GM18505 (cell line): ENCODE results near the gene PRDM16.

ENCODE experiments used
- ATAC-seq: cut with Tn5 transposase; IDR thresholded peaks from one replicate; pipeline ENCODE4 v1.9.1; 2021; ENCODE audit not compliant: unreplicated experiment
- POLR2A ChIP-seq: IDR thresholded peaks from 4 replicates; pipeline ENCODE4 v1.6.1; 2011; ENCODE audit warnings: borderline replicate concordance; ENCODE audit not compliant: insufficient read depth, insufficient read length; ENCODE audit errors: extremely low read depth

Gene PRDM16

GRCh38 chr1:3463013-3463385, 394.0 kb downstream of the PRDM16 start:
- ATAC-seq = no peak
- no peak for TF ChIP-seq POLR2A

GRCh38 chr1:3463408-3463863, 394.4 kb downstream of the PRDM16 start:
- TF ChIP-seq POLR2A = no peak
- ATAC-seq = no peak

GRCh38 chr1:3463891-3464648, 395.1 kb downstream of the PRDM16 start:
- ATAC-seq = no peak
- TF ChIP-seq POLR2A = no peak

GRCh38 chr1:3464649-3465025, 395.6 kb downstream of the PRDM16 start:
- TF ChIP-seq POLR2A = no peak
- no peak for ATAC-seq

GRCh38 chr1:3465091-3465934, 396.3 kb downstream of the PRDM16 start:
- TF ChIP-seq POLR2A = no peak
- ATAC-seq = no peak

GRCh38 chr1:3465935-3466321, 396.9 kb downstream of the PRDM16 start:
- no peak for TF ChIP-seq POLR2A
- ATAC-seq = no peak

GRCh38 chr1:3466366-3467075, 397.5 kb downstream of the PRDM16 start:
- TF ChIP-seq POLR2A = no peak
- no peak for ATAC-seq

GRCh38 chr1:3467096-3468036, 398.4 kb downstream of the PRDM16 start:
- TF ChIP-seq POLR2A = no peak
- ATAC-seq = no peak

- TF ChIP-seq POLR2A = no peak
- ATAC-seq = no peak
Measured at GRCh38 chr1:3468236-3469103, 399.5 kb downstream of the PRDM16 start.

GRCh38 chr1:3469104-3469848, 400.3 kb downstream of the PRDM16 start:
- ATAC-seq = no peak
- TF ChIP-seq POLR2A = no peak
